AG20443 (cell line): Measurements from ENCODE around the gene ULBP3.
"Not testable (repeated sequence)": the region's sequence is repeated elsewhere in the genome, so short reads cannot be mapped to it uniquely, and the experiment has no call there.

Experiments used
- DNase-seq: peaks from one replicate; pipeline ENCODE4 v3.0.0; 2012; ENCODE audit warnings: low spot score, mixed read lengths

The ULBP3 gene

DNA sequence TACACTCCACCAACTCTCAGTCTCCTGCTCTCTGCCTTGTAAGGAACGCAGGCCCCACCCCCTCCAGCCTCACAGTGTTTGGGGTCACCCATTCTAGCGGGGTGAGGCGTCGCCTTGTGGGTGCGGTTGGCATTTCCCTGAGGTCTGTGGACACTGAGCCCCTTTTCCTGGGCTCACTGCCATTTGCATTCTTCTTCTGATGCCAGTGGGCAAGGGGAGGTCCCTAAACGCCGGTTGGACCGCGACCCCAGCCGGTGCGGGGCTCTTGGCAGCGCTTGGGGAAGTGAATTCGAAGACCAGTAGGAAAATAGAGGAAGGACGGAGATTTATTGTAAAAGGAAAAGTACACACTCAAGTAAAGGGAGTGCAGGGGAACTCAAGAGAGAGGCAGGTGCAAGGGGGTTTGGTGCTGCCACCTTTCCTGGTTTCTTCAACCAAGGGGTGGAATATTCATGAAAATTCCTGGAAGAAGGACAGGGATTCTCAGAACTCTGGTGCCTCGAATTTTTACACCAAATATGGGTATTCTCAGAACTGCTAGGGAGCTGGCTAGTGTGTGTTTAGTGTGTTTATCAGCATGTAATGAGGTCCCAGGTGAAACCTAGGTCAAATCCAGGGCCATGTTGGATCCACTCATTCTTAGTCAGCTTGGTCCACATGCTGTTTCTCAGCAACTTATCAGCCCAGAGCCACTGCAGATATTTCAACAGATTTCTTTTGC, 53.5 kb downstream of the ULBP3 start:
- DNase-seq = not testable (repeated sequence)

DNA sequence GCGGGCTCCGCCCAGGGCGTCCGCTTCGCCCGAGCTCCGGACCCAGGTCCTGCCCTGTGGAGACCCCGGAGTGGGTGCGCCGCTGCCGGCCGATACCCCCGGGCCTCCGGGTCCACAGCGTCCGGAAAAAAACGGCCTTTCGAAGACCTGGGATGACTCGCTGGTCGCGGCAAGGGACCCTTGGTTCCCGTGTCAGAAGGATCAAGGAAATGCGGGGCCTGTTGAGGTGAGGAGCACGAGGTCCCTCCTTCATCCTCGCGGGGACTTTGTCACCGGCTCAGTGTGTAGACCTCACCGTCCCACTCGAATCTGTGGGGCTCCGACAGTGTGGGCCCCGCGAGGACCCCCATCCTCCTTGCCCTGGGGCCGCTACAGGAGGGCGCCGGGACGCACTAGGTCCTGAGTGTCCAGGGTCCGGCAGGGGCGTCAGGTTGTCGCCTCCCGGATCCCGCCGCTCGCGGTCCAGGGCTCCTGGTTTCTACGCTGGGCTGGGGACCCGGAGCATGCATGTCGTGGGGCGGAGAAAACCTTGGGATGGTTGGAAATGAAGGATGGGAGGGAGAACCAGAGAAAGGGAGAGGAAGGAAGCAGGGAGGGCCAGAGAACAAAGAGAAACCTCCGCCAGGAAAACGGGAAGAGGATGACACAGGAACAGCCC, 54.2 kb downstream of the ULBP3 start:
- not testable (repeated sequence) for DNase-seq

DNA sequence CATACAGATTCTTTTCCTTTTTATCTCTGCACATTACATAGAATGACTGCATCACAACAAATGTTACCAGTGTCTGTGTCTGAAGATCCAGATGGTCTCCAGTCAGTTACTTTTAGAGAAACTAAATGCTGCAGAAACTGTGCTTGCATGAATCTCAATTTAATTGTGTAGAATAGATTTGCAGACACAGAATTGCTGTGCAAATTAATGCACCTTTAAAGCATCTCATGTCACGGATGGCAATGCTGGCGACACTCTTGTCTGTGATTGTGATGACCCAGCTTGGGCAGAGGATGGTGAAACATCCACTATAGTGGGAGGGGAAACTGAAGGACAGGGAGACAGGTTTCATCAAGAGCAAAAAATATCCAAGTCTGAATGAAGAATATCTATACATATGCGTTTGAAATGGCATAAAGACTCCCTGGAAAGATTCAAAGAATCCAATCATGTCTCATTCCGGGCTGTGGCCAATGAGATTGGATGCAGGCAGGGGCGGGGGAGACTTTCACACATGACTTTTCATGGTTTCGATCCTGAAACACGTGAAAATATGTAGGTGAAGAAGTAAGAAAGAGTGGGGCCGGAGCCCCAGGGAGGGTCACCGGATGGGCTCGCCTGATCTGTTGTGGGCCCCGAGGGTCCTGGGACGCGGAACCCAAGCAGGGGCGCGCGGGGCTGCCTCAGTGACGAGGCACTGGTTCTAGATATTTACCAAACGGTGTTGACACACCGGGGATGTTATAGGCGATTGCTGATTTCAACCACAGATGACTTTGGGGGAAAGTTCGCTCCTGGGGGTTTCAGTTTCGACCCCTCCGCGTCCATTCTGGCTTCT, 54.9 kb downstream of the ULBP3 start:
- not testable (repeated sequence) for DNase-seq

DNA sequence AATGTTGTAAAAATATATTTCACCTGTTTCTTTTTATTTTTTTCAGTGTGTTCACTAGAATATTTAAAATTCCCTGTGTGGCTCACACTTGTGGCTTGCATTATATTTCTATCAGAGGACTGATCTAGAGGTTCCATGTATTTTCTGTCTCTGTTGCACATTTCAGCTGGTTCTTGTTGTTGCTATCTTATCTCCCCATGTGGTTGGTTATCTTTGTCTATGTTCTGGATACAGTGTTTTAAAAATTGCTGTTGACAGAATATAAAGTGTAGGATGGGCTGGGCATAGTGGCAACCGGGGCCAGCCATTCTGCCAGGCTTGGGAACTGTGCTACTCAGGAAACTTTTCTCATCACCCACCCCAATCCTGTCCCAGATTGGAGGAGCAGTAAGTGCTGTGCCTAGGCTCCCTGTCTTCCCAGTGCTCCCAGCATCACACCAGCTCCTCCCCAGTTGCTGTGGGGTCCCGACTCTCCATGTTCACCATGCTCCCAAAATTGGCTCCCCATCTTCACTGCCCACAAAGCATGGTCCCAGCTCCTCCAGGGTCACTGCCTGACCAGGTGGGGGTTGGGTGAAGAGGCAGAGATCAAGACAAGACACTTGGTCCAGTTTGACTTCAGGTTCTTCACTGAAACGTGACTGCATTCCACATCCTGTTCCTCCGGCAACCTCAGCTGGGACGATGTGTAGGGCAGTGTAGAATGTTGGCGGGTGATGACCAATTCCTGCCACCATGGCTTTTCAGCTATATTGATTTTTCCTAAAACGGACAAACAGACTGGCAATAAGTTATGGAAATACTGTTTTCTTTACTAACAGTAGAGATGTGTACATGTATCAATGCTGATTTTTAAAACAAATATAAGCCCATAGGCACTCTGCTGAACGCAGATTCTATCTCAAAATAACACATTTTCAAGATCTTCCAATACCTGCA, 55.8 kb downstream of the ULBP3 start:
- not testable (repeated sequence) for DNase-seq
